Measurements from ENCODE around the gene FMN1.

FMN1 gene

DNA sequence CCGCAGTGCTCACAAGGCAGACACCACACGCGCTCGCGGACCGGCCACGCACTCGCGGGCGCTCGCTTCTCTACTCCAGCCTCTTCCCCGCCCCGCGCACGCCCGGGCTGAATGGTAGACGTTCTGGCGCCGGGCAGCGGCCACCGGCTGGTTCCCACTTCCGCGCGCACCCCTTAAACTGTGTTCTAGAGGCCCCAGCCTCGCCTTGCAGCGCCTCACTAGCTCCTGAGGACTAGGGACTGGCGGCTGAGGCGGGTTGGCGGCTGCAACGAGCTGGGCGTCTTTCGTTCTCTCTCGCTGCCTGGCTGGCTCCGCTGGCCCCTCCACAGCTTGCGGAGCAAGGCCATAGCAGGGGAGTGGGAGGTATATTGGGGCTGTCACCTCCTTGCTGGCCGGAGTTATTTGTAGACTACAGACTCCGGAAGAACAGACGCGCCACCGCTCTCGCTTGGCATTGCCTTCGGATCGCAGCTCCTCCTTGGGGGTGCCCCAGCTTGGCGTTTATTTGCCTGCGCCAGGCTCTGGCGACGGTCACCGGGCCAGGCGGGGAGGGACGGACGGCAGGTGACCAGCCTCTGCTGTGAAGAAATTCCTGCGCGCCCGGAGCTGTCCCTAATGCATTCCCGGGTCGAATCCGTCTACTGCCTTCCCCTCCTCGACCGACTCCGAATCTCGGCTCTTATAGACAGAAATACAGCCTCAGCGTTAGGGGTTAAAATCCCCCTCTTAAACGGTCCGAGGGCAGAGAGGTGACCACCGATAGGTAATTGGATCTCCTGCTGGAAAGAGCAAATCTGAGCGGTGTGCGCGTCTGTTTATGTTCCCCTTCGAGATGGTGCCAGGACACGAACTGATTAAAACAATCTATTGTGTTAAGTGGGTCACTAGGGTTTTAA, 475.4 kb downstream of the FMN1 start:
- no peaks in the 10 kb centered on the region for H3K36me3 ChIP-seq (ENCODE audit: control insufficient read depth, low read length)
- no peaks in the 10 kb centered on the region; the same call in 1 of the 2 replicates for H3K9me3 ChIP-seq (ENCODE audit: control insufficient read depth, insufficient read depth, low read length)
- H3K27ac ChIP-seq (ENCODE audit: low read depth, low read length), result no peak overlapping the region
- peaks cover 20% of the 10 kb centered on the region for H3K27me3 ChIP-seq (ENCODE audit: control insufficient read depth, low read length)
- H3K4me2 ChIP-seq (ENCODE audit: low read length), result no peak overlapping the region
- no peaks in the 10 kb centered on the region for H3K9me2 ChIP-seq (replicated peaks; ENCODE audit: control insufficient read depth, low read length)
- H4K20me1 ChIP-seq (ENCODE audit: control insufficient read depth, insufficient read depth, low read depth, low read length), result no peaks in the 10 kb centered on the region
- H3K4me1 ChIP-seq (ENCODE audit: control insufficient read depth, low read length), result no peaks in the 10 kb centered on the region
- H3K79me2 ChIP-seq (ENCODE audit: control insufficient read depth, low read length), result no peaks in the 10 kb centered on the region
- TF ChIP-seq, protein P1, sequence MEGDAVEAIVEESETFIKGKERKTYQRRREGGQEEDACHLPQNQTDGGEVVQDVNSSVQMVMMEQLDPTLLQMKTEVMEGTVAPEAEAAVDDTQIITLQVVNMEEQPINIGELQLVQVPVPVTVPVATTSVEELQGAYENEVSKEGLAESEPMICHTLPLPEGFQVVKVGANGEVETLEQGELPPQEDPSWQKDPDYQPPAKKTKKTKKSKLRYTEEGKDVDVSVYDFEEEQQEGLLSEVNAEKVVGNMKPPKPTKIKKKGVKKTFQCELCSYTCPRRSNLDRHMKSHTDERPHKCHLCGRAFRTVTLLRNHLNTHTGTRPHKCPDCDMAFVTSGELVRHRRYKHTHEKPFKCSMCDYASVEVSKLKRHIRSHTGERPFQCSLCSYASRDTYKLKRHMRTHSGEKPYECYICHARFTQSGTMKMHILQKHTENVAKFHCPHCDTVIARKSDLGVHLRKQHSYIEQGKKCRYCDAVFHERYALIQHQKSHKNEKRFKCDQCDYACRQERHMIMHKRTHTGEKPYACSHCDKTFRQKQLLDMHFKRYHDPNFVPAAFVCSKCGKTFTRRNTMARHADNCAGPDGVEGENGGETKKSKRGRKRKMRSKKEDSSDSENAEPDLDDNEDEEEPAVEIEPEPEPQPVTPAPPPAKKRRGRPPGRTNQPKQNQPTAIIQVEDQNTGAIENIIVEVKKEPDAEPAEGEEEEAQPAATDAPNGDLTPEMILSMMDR (IDR thresholded peaks at IDR 0.05; ENCODE audit: low read depth, low read length, poor library complexity, severe bottlenecking), result no peak
- TF ChIP-seq EZH2phosphoT487 (IDR thresholded peaks at IDR 0.05; ENCODE audit: borderline replicate concordance, low read length), result no peak
- H3K4me3 ChIP-seq (ENCODE audit: low read length), result no peak overlapping the region
- H3F3A ChIP-seq (ENCODE audit: control insufficient read depth, insufficient read depth), result no peaks in the 10 kb centered on the region

DNA sequence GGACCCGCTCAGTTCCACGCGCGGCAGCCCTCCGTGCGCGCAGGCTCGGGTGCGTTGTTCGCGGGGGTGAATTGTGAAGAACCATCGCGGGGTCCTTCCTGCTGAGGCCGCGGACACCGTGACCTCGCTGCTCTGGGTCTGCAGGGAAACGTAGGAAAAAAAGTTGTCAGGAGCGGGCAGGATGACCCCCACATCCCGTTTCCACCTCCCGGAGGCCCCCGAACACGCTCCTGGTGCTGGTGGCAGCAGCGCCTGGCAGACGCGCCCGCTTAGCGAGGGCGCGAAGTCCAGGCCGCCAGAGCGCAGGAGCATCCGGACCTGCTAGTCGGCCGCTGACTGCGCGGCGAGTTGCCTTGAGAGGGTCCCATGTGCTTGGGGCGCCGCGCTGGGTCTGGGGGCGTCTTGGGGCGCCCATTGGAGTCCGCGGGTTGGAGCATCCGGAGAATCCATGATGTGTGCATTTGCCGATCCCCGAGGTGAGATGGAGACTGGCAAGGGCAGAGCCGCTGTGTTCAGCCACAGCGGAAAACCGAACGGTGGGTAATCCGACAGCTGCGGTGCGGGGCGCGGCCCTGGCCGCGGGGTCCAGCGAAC, 476.2 kb downstream of the FMN1 start:
- TF ChIP-seq EZH2phosphoT487 (IDR thresholded peaks at IDR 0.05; ENCODE audit: borderline replicate concordance, low read length), result no peak
- TF ChIP-seq, protein P1 (IDR thresholded peaks at IDR 0.05; ENCODE audit: low read depth, low read length, poor library complexity, severe bottlenecking), result no peak
- Histone ChIP-seq H3K9me3 (ENCODE audit: control insufficient read depth, insufficient read depth, low read length) (no peaks in the 10 kb centered on the region; the same call in 1 of the 2 replicates), H3F3A (ENCODE audit: control insufficient read depth, insufficient read depth) (no peaks in the 10 kb centered on the region), H3K4me3 (ENCODE audit: low read length) (no peak overlapping the region), H3K4me2 (ENCODE audit: low read length) (no peak overlapping the region), H3K9me2 (replicated peaks; ENCODE audit: control insufficient read depth, low read length) (no peaks in the 10 kb centered on the region), H3K4me1 (ENCODE audit: control insufficient read depth, low read length) (no peaks in the 10 kb centered on the region), H3K36me3 (ENCODE audit: control insufficient read depth, low read length) (no peaks in the 10 kb centered on the region), H3K27me3 (ENCODE audit: control insufficient read depth, low read length) (peaks cover 20% of the 10 kb centered on the region), H3K79me2 (ENCODE audit: control insufficient read depth, low read length) (no peaks in the 10 kb centered on the region), H3K27ac (ENCODE audit: low read depth, low read length) (no peak overlapping the region), H4K20me1 (ENCODE audit: control insufficient read depth, insufficient read depth, low read depth, low read length) (no peaks in the 10 kb centered on the region)

DNA sequence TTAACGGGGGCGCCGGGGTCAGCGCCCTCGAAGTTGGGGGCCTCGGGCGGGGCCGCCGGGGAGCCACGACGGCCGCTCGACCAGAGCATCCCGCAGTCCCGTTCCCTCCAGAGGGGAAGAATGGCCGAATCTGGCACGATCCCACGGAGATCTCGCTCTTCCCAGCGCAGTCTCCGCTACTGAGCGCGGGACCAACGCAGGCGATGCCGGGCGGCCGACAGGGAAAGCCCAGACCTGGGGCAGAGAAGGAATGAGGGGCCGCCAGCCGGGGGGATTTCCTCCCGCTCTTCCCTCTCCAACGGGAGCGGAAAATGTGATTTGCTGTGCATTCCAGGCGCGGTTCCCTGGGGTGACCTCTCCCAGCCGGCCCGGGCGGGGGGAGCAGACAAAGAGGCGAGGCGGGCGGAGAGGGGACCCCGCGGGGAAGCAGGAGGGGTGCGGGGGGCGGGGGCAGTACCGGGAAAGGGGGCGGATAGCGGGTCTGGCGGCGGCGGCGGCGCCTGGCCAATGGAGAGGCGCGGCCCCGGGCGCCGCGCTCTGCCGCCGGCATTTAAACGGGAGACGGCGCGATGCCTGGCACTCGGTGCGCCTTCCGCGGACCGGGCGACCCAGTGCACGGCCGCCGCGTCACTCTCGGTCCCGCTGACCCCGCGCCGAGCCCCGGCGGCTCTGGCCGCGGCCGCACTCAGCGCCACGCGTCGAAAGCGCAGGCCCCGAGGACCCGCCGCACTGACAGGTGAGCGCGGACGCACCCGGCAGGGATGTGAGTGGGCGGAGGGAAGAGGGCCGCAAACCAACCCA, 476.9 kb downstream of the FMN1 start, which contains the start of gene GREM1:
Gene GREM1, plus strand, starts transcription at position 579 of the 801 bp plus-strand sequence. CDS start 12,687 bp downstream, outside the sequence.
- Histone ChIP-seq H4K20me1 (ENCODE audit: control insufficient read depth, insufficient read depth, low read depth, low read length) (no peaks in the 10 kb centered on the region), H3K4me1 (ENCODE audit: control insufficient read depth, low read length) (no peaks in the 10 kb centered on the region), H3K27me3 (ENCODE audit: control insufficient read depth, low read length) (peaks cover 18% of the 10 kb centered on the region), H3K27ac (ENCODE audit: low read depth, low read length) (no peak within 1 kb of the TSS), H3K36me3 (ENCODE audit: control insufficient read depth, low read length) (no peaks in the 10 kb centered on the region), H3K79me2 (ENCODE audit: control insufficient read depth, low read length) (no peaks in the 10 kb centered on the region), H3K9me2 (replicated peaks; ENCODE audit: control insufficient read depth, low read length) (no peaks in the 10 kb centered on the region), H3F3A (ENCODE audit: control insufficient read depth, insufficient read depth) (no peaks in the 10 kb centered on the region), H3K9me3 (ENCODE audit: control insufficient read depth, insufficient read depth, low read length) (no peaks in the 10 kb centered on the region; the same call in 1 of the 2 replicates), H3K4me3 (ENCODE audit: low read length) (no peak within 1 kb of the TSS), H3K4me2 (ENCODE audit: low read length) (no peak within 1 kb of the TSS)
- no peak for TF ChIP-seq EZH2phosphoT487 (IDR thresholded peaks at IDR 0.05; ENCODE audit: borderline replicate concordance, low read length)
- TF ChIP-seq, protein P1 (IDR thresholded peaks at IDR 0.05; ENCODE audit: low read depth, low read length, poor library complexity, severe bottlenecking), result no peak

Measured in DOHH2 (cell line).